Left ventricle myocardium superior (tissue), 1 donor: ENCODE results near the gene TMEM258. TPM values are rescaled to one million over a fixed set of nuclear protein-coding genes. Genes with fewer than 3 reads are reported as not detected.
A peak's percentile ranks its signal among the peaks of the same experiment; 100 is the strongest.

Experiments
- ATAC-seq: fragments of 200-7000 bp; cut with Tn5 transposase; one replicate; pipeline ENCODE4 v1.9.1; 2020; ENCODE audit warnings: mild to moderate bottlenecking, moderate library complexity
- DNase-seq: peaks from one replicate; pipeline ENCODE4 v3.0.0-alpha.2; 2020
- intact Hi-C: fragments of 100-400 bp; cut with micrococcal nuclease; formaldehyde crosslinking; loops from one replicate; pipeline ENCODE4 v1.11.0; 2022
- long read RNA-seq: library from polyadenylated mRNA; unstranded; transcript quantifications from one replicate; pipeline ENCODE4 v2.0.0, GENCODE V29; 2021
- total RNA-seq: library from RNA; stranded (reverse); fragmentation: NEBNext Ultra II Directional; extraction: Animal tissue kit (Norgen Biotek cat#: 25700); gene quantifications from one replicate; pipeline ENCODE4 v1.2.1, GENCODE V29; 2021
- donor health status: DM: no; HTN: yes; CAD: no; lungs with severe emphysema.

The TMEM258 gene
- 130 TPM for total RNA-seq
- long read RNA-seq, transcript TMEM258-204 (4 exons, 575 nt), result major isoform, 154 of 159 reads
- long read RNA-seq, partial matches to known transcripts, result 2 of 159 reads
- long read RNA-seq, other reads (novel, unspliced or antisense), result 1 of 159 reads

DNA sequence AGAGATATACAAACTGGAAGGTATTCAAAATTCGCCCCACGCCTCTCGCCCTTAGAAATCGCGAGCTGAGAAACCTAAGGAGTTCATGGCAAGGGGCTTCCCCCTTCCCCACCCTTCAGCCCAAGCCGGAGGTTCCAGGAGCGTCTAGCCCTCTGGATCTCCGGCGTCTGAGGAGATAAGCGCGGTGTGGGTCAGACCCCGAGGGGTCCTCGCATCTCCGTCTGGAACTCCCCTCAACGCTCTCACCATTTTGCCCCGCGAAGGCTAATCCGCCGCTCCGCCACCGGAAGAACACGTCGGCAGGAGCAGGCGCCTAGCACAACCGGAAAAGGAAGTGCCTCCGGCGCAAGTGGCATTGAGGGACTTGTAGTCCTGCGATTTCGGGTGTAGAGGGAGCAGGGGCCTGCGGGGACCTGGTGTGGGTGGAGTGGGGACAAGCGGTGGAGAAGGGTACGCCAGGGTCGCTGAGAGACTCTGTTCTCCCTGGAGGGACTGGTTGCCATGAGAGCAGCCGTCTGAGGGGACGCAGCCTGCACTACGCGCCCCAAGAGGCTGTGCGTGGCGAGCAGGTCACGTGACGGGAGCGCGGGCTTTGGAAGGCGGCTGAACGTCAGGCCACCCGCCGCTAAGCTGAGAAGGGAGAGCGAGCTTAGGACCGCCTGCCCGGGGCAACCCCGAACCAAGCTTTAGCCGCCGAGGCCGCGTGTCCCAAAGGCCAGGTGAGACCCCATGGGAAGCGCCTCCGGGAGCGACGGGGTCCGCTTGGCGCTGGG, at the start of gene TMEM258, which contains the start of gene FEN1:
TMEM258 (minus strand) TSS at position 290 of the 773 bp plus-strand sequence; CDS start at position 249, 41 bp downstream.
FEN1 (plus strand) TSS at position 602 of the 773 bp plus-strand sequence. CDS start 2,451 bp downstream, outside the sequence.
- intact Hi-C loops, result loop anchor here (10.0 kb wide), 1 partner anchor 292 kb away; no protein-coding TSS in a partner anchor
- peak; percentile 93 for DNase-seq
- ATAC-seq, result peak; percentile 93

GRCh38 chr11:61841636-61842527, 49.5 kb upstream of the TMEM258 start:
- intact Hi-C loops, result no loop called here
- DNase-seq, result peak; percentile 61
- peak; percentile 89 for ATAC-seq

DNA sequence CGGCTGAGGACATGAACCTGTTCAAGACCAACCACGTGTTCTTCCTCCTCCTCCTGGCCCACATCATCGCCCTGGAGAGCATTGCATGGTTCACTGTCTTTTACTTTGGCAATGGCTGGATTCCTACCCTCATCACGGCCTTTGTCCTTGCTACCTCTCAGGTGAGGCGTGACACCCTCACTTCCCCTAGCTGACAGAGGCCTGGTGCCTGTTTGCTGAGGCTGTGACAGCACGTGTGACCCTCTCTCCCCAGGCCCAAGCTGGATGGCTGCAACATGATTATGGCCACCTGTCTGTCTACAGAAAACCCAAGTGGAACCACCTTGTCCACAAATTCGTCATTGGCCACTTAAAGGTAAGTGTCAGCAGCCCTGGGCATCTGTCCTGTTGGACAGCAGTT, 48.0 kb upstream of the TMEM258 start:
- ATAC-seq, result no peak
- DNase-seq, result no peak
- intact Hi-C loops, result no loop called here

DNA sequence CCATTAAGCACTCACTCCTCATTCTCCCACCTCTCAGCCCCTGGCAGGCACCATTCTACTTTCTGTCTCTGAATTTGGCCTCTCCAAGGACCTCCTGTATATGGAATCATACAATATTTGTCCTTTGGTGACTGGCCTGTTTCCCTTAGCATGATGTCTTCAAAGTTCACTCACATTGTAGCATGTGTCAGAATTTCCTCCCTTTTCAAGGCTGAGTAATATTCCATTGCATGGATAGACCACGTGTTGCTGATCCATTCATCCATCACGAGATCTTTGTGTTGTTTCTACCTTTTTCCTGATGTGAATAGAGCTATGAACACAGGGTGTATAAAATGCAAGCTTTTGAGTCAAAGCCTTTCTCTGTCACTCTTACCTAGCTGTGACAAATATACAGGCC, 47.3 kb upstream of the TMEM258 start:
- no peak for DNase-seq
- intact Hi-C loops, result no loop called here
- no peak for ATAC-seq

- ATAC-seq (no peak), DNase-seq (no peak)
- intact Hi-C loops, result no loop called here
These were observed 46.5 kb upstream of the TMEM258 start for GRCh38 chr11:61838921-61839320.

DNA sequence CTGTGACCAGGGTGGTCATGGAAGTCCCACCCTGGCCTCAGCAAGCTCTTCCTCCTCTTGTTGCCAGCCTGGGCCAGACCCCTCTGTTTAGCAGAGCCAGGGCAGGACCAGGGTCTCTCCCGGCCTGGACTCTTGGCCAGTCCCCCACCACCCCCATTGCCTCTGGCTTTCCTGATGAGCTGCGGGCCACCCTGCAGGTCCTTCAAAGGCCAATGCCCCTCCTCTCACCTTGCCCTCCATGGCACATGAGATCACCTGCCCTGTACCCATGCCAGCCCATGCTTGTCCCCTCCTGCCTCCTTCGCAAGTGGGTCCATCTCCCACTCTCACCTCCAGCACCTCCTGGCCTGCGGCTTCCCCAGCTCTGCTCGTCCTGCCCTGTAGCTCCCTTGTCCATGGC, 46.1 kb upstream of the TMEM258 start:
- DNase-seq (no peak), ATAC-seq (no peak)
- intact Hi-C loops, result no loop called here

DNA sequence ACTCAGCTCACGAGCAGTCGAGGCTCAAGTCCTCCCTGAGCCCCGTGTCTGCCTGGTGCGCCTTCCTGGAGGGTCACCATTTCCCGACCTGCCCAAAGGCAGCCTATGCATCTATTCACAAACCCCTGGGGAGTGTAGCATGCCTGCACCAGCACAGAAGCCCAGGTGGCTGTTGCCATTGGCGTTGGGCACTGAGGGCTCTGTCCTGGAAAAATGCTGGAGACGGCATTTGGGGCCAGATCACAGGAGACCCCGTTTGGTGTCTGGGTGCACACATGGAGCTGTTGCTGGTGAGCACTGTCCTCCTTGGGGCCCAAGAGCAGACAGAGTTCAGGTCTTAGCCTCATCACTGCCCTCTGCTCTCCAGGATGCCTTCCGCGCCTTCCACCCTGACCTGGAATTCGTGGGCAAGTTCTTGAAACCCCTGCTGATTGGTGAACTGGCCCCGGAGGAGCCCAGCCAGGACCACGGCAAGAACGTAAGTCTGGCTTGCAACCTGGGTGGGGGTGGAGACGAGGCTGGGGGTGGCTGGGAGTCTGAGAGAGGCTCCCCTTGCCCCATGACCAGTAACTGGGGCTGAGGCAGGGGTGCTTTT, 45.1 kb upstream of the TMEM258 start:
- intact Hi-C loops, result no loop called here
- DNase-seq (no peak), ATAC-seq (no peak)

GRCh38 chr11:61836193-61836592, 43.8 kb upstream of the TMEM258 start:
- intact Hi-C loops, result no loop called here
- no peak for DNase-seq
- ATAC-seq, result no peak

- peak; percentile 73 for DNase-seq
- peak; percentile 72 for ATAC-seq
- intact Hi-C loops, result no loop called here
These were observed 42.1 kb upstream of the TMEM258 start for GRCh38 chr11:61834278-61835048.

DNA sequence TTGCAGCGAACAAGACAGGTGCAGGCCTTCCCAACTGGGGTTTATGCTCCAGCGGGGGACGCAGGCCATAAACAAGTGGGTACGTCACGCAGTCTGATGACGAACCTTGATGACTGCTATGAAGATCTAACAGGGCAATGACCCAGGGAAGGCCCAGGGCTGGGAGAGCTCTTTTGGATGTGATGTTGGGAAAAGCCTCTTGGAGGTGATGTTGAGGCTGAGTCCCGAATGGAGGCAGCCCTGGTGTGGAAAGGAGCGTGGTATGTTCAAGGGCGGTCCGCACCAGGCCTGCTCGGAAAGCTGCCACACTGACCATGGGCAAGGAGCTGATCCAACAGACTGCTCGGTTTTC, 41.5 kb upstream of the TMEM258 start:
- intact Hi-C loops, result no loop called here
- no peak for ATAC-seq

DNA sequence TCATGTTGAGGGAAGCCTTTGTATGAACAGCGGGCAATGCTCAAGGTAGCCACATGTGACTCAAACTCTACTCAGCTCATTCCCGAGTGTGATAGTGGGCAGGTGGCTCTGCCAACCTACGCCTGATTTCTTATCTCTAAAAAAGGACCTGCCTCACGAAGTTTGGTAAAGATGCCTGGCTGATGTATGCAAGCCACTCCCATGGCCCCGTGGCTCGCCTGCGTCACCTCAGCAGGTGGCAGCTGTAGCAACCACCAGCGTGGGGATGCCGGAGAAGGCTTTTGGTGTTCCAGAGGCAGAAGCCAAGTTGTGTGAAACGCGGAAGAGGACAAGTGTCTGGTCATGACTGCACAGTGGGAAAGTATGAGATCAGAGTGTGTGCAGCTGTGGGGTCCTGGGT, 41.1 kb upstream of the TMEM258 start:
- intact Hi-C loops, result no loop called here
- ATAC-seq, result no peak
- no peak for DNase-seq

More for the DNA sequence above, 41.5 kb upstream of the TMEM258 start:
- no peak for DNase-seq

DNA sequence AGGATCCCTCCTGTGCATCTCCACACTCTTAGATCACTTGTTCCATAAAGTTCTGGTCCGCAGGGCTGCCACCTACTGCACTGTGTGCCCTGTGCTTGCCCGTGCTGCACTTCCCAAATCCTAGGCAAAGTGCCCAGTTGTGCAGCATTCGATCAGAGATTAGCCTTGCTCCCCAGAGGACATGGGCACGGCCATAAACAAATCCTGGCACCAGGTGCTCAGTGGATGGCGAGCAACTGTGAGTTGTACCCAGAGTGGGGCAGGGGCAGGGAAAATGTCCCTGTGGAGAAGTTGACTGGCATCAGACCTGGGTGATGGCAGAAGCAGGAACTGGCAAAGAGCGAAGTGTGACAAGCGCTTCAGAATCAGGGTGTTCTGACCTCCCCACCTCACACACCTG, 40.4 kb upstream of the TMEM258 start:
- ATAC-seq (peak; percentile 54), DNase-seq (peak; percentile 74)
- intact Hi-C loops, result no loop called here

DNA sequence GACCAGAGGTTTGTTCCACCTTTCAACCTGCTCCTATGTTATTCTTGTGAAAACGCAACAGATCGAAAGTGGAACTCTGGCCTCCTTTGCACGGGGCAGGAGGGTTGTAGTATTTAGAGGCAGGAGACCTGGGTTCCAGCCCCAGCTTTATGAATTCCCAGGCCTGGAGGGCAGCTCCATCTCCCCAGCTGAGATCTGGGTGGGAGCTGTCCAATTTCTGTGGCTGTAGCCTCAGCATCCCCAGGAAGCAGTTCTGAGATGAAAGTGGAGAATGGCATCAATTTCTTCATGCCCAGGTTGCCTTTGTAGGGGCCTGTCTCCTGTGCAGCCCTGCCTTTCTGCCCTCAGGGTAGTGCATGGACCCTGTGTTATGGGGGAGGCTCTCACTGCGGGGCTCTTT, 39.8 kb upstream of the TMEM258 start:
- DNase-seq, result no peak
- intact Hi-C loops, result no loop called here
- ATAC-seq, result no peak

- no peak for ATAC-seq
- intact Hi-C loops, result no loop called here
- DNase-seq, result no peak
These were observed 38.1 kb upstream of the TMEM258 start for GRCh38 chr11:61830237-61831105.

GRCh38 chr11:61829806-61830205, 37.4 kb upstream of the TMEM258 start:
- intact Hi-C loops, result no loop called here
- DNase-seq (no peak), ATAC-seq (no peak)

DNA sequence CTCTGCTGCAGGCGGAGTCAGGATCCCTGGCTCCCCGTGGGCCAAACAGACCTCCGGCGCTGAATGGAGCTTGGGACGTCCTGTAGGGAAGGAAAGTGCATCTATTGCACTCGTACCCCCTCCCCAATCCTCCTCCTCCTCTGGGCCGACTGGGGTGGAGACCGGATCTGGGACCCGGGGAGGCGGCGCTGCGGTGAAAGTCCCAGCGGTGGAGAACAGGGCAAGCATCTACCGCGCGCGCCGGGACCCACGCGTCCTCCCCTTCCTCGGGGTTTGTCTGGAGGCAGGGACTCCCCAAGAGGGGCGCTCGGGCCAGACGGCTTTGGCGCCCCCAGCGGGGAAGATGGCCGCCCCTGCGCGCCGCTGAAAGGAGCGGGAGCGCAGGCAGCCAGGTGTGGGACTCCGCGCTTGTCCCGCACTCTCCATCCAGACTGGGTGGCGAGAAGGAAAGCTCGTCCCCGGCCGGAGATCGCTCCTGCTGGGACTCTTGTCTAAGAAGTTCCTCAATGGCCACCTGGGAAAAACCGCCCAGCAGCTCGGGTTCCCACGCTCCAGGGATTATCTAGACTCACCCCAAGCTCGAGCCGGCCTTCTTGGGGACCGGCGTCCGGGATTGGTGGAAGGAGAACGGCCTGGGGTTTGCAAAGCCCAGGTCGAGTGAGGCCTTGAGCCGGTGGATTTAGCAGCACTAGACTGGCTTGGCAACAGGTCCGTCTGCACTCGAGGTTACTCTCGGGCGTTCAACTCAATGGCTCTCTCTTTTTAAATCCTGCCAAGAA, 36.4 kb upstream of the TMEM258 start:
- intact Hi-C loops, result no loop called here
- DNase-seq (peak; percentile 68), ATAC-seq (peak; percentile 52)

DNA sequence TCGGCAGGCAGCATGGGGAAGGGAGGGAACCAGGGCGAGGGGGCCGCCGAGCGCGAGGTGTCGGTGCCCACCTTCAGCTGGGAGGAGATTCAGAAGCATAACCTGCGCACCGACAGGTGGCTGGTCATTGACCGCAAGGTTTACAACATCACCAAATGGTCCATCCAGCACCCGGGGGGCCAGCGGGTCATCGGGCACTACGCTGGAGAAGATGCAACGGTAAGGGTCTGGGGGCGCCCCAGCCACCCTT, 35.9 kb upstream of the TMEM258 start:
- ATAC-seq (no peak), DNase-seq (no peak)
- intact Hi-C loops, result no loop called here
